Transverse colon (tissue), 3 donors: Measurements from ENCODE around the gene MAP1LC3B.

Experiments used
- POLR2A ChIP-seq: fragments of 450-650 bp; IDR thresholded peaks from one replicate; pipeline ENCODE4 v1.6.1; 2016; ENCODE audit warnings: antibody characterized with exemption, mild to moderate bottlenecking, moderate library complexity
- TF ChIP-seq, protein P1 (sequence below), 5 experiments: fragments of 200-600 bp in 3 of 5; fragments of 450-650 bp in 2 of 5; sonication (generic) in 3 of 5; IDR thresholded peaks; 1 replicate in 2 of 5; 2 replicates in 3 of 5; pipeline ENCODE4 v1.5.1; 2016 to 2017; ENCODE audit warnings: antibody characterized with exemption in 5 of 5, inconsistent platforms in 3 of 5, mild to moderate bottlenecking in 2 of 5, moderate library complexity in 1 of 5

DNA sequence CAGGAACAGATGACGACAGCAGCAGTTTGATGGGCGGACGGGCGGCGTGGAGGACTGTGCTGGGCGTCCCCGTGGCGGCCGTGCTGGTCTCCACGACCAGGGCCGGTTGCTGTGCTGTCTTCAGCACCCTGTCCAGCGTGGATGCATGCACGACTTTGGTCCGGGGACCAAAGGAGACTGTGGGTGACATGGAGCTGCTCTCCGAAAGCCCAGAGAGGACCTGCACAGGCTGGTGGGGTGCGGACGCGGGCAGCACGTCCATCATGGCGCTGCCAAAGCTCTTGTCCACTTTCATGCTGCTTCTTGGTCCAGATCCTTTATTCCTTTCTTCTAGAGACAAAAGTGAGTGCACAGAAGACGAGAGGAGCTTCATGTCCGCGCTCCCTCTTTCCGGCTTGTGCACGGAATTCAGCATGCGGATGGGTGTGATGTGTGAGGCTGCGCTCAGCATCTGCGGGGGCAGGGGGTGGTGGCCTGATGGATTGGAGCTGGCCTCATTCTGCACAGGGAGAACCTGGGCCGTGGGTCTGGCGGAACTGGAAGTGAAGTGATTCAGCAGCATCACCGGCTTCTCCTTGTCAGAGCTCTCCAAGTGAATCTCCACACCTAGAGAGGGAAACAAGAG, 20.3 kb downstream of the MAP1LC3B start:
- TF ChIP-seq, protein P1, sequence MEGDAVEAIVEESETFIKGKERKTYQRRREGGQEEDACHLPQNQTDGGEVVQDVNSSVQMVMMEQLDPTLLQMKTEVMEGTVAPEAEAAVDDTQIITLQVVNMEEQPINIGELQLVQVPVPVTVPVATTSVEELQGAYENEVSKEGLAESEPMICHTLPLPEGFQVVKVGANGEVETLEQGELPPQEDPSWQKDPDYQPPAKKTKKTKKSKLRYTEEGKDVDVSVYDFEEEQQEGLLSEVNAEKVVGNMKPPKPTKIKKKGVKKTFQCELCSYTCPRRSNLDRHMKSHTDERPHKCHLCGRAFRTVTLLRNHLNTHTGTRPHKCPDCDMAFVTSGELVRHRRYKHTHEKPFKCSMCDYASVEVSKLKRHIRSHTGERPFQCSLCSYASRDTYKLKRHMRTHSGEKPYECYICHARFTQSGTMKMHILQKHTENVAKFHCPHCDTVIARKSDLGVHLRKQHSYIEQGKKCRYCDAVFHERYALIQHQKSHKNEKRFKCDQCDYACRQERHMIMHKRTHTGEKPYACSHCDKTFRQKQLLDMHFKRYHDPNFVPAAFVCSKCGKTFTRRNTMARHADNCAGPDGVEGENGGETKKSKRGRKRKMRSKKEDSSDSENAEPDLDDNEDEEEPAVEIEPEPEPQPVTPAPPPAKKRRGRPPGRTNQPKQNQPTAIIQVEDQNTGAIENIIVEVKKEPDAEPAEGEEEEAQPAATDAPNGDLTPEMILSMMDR (IDR thresholded peaks at IDR 0.05) = no peak
- TF ChIP-seq POLR2A = no peak
